NCI-H1105 (cell line): ENCODE data around the gene TUBAL3.
"Not testable (repeated sequence)": the region's sequence is repeated elsewhere in the genome, so short reads cannot be mapped to it uniquely, and the experiment has no call there.

ENCODE experiments used
- DNase-seq: peaks from one replicate; lab custom pipeline; 2025; lab: John Stamatoyannopoulos, UW

TUBAL3 gene

GRCh38 chr10:5379202-5379601, 25.4 kb downstream of the TUBAL3 start:
- not testable (repeated sequence) for DNase-seq

- DNase-seq, result no peak
Observed at GRCh38 chr10:5376450-5376849, 28.2 kb downstream of the TUBAL3 start.

GRCh38 chr10:5373891-5374611, 30.6 kb downstream of the TUBAL3 start:
- DNase-seq, result no peak

- DNase-seq, result no peak
Observed at GRCh38 chr10:5373307-5373706, 31.3 kb downstream of the TUBAL3 start.

- DNase-seq, result no peak
Observed at GRCh38 chr10:5370493-5371352, 33.9 kb downstream of the TUBAL3 start.

- no peak for DNase-seq
Observed at GRCh38 chr10:5369362-5370158, 35.1 kb downstream of the TUBAL3 start.

GRCh38 chr10:5365928-5366327, 38.7 kb downstream of the TUBAL3 start:
- no peak for DNase-seq

GRCh38 chr10:5364890-5365338, 39.7 kb downstream of the TUBAL3 start, which contains the start of gene UCN3:
UCN3 (plus strand) TSS chr10:5364966; CDS start chr10:5373721, 8,755 bp downstream.
- no peak for DNase-seq

GRCh38 chr10:5364374-5364773, 40.3 kb downstream of the TUBAL3 start:
- no peak for DNase-seq

- no peak for DNase-seq
Observed at GRCh38 chr10:5362873-5363272, 41.8 kb downstream of the TUBAL3 start.

- no peak for DNase-seq
Observed at GRCh38 chr10:5361966-5362365, 42.7 kb downstream of the TUBAL3 start.

GRCh38 chr10:5360318-5360915, 44.2 kb downstream of the TUBAL3 start:
- no peak for DNase-seq

GRCh38 chr10:5356302-5356763, 48.3 kb downstream of the TUBAL3 start:
- no peak for DNase-seq

GRCh38 chr10:5355594-5356301, 48.9 kb downstream of the TUBAL3 start:
- DNase-seq, result no peak

- DNase-seq, result no peak
Observed at GRCh38 chr10:5354068-5354467, 50.6 kb downstream of the TUBAL3 start.

GRCh38 chr10:5349362-5349761, 55.3 kb downstream of the TUBAL3 start:
- DNase-seq, result no peak

GRCh38 chr10:5346881-5347280, 57.7 kb downstream of the TUBAL3 start:
- DNase-seq, result no peak

- DNase-seq, result no peak
Observed at GRCh38 chr10:5344746-5345145, 59.9 kb downstream of the TUBAL3 start.

- no peak for DNase-seq
Observed at GRCh38 chr10:5343979-5344378, 60.6 kb downstream of the TUBAL3 start.

GRCh38 chr10:5343561-5343960, 61.1 kb downstream of the TUBAL3 start:
- no peak for DNase-seq
